ENCODE data around the gene OSMR.

Gene OSMR

GRCh38 chr5:38845526-38846378, at the start of gene OSMR:
OSMR (plus strand) TSS chr5:38846012; CDS start chr5:38869045, 23,033 bp downstream.
- Histone ChIP-seq H3K9me3 (ENCODE audit: low read length) (peaks cover 8% of the 10 kb centered on the region), H3K27me3 (ENCODE audit: insufficient read depth, low read length) (peaks cover 14% of the 10 kb centered on the region), H3K4me3 (ENCODE audit: low read length) (peak within 1 kb of the TSS; percentile 17), H3K4me1 (ENCODE audit: insufficient read depth, low read length) (no peaks in the 10 kb centered on the region), H2AFZ (ENCODE audit: low read depth, low read length) (no peak within 1 kb of the TSS), H3K36me3 (ENCODE audit: insufficient read depth, low read length) (no peaks in the 10 kb centered on the region)

- no peak overlapping the region for H2AFZ ChIP-seq (ENCODE audit: low read depth, low read length)
- no peak overlapping the region for H3K4me3 ChIP-seq (ENCODE audit: low read length)
Measured at GRCh38 chr5:38796742-38797108, 49.1 kb upstream of the OSMR start.

GRCh38 chr5:38797838-38798237, 48.0 kb upstream of the OSMR start:
- Histone ChIP-seq H3K27me3 (ENCODE audit: insufficient read depth, low read length) (no peaks in the 10 kb centered on the region), H3K36me3 (ENCODE audit: insufficient read depth, low read length) (no peaks in the 10 kb centered on the region), H3K4me1 (ENCODE audit: insufficient read depth, low read length) (peaks cover 5% of the 10 kb centered on the region), H3K4me3 (ENCODE audit: low read length) (no peak overlapping the region), H2AFZ (ENCODE audit: low read depth, low read length) (no peak overlapping the region), H3K9me3 (ENCODE audit: low read length) (no peaks in the 10 kb centered on the region)

More at GRCh38 chr5:38796742-38797108, 49.1 kb upstream of the OSMR start:
- Histone ChIP-seq H3K4me1 (ENCODE audit: insufficient read depth, low read length) (peaks cover 5% of the 10 kb centered on the region), H3K36me3 (ENCODE audit: insufficient read depth, low read length) (no peaks in the 10 kb centered on the region), H3K27me3 (ENCODE audit: insufficient read depth, low read length) (no peaks in the 10 kb centered on the region), H3K9me3 (ENCODE audit: low read length) (no peaks in the 10 kb centered on the region)

GRCh38 chr5:38799556-38800377, 46.0 kb upstream of the OSMR start:
- Histone ChIP-seq H3K4me3 (ENCODE audit: low read length) (no peak overlapping the region), H3K9me3 (ENCODE audit: low read length) (no peaks in the 10 kb centered on the region), H3K4me1 (ENCODE audit: insufficient read depth, low read length) (peaks cover 5% of the 10 kb centered on the region), H3K36me3 (ENCODE audit: insufficient read depth, low read length) (no peaks in the 10 kb centered on the region), H2AFZ (ENCODE audit: low read depth, low read length) (no peak overlapping the region), H3K27me3 (ENCODE audit: insufficient read depth, low read length) (no peaks in the 10 kb centered on the region)

- Histone ChIP-seq H3K4me3 (ENCODE audit: low read length) (no peak overlapping the region), H3K36me3 (ENCODE audit: insufficient read depth, low read length) (no peaks in the 10 kb centered on the region), H3K9me3 (ENCODE audit: low read length) (no peaks in the 10 kb centered on the region), H2AFZ (ENCODE audit: low read depth, low read length) (no peak overlapping the region), H3K4me1 (ENCODE audit: insufficient read depth, low read length) (peaks cover 5% of the 10 kb centered on the region), H3K27me3 (ENCODE audit: insufficient read depth, low read length) (no peaks in the 10 kb centered on the region)
Measured at GRCh38 chr5:38800515-38800914, 45.3 kb upstream of the OSMR start.

GRCh38 chr5:38802125-38802524, 43.7 kb upstream of the OSMR start:
- no peaks in the 10 kb centered on the region for H3K36me3 ChIP-seq (ENCODE audit: insufficient read depth, low read length)
- peaks cover 8% of the 10 kb centered on the region for H3K4me1 ChIP-seq (ENCODE audit: insufficient read depth, low read length)
- no peak overlapping the region for H2AFZ ChIP-seq (ENCODE audit: low read depth, low read length)
- no peaks in the 10 kb centered on the region for H3K9me3 ChIP-seq (ENCODE audit: low read length)
- no peaks in the 10 kb centered on the region for H3K27me3 ChIP-seq (ENCODE audit: insufficient read depth, low read length)
- no peak overlapping the region for H3K4me3 ChIP-seq (ENCODE audit: low read length)

GRCh38 chr5:38803246-38803645, 42.6 kb upstream of the OSMR start:
- H3K4me1 ChIP-seq (ENCODE audit: insufficient read depth, low read length) = peaks cover 8% of the 10 kb centered on the region
- no peaks in the 10 kb centered on the region for H3K27me3 ChIP-seq (ENCODE audit: insufficient read depth, low read length)
- H3K36me3 ChIP-seq (ENCODE audit: insufficient read depth, low read length) = no peaks in the 10 kb centered on the region
- no peak overlapping the region for H3K4me3 ChIP-seq (ENCODE audit: low read length)
- H2AFZ ChIP-seq (ENCODE audit: low read depth, low read length) = no peak overlapping the region
- H3K9me3 ChIP-seq (ENCODE audit: low read length) = no peaks in the 10 kb centered on the region

- H3K36me3 ChIP-seq (ENCODE audit: insufficient read depth, low read length) = no peaks in the 10 kb centered on the region
- H3K4me3 ChIP-seq (ENCODE audit: low read length) = no peak overlapping the region
- H2AFZ ChIP-seq (ENCODE audit: low read depth, low read length) = no peak overlapping the region
- H3K27me3 ChIP-seq (ENCODE audit: insufficient read depth, low read length) = no peaks in the 10 kb centered on the region
- no peaks in the 10 kb centered on the region for H3K9me3 ChIP-seq (ENCODE audit: low read length)
- peaks cover 9% of the 10 kb centered on the region for H3K4me1 ChIP-seq (ENCODE audit: insufficient read depth, low read length)
Measured at GRCh38 chr5:38806775-38807258, 39.0 kb upstream of the OSMR start.

GRCh38 chr5:38807570-38808483, 38.0 kb upstream of the OSMR start:
- Histone ChIP-seq H3K27me3 (ENCODE audit: insufficient read depth, low read length) (no peaks in the 10 kb centered on the region), H3K9me3 (ENCODE audit: low read length) (no peaks in the 10 kb centered on the region), H3K36me3 (ENCODE audit: insufficient read depth, low read length) (no peaks in the 10 kb centered on the region), H3K4me3 (ENCODE audit: low read length) (no peak overlapping the region), H2AFZ (ENCODE audit: low read depth, low read length) (no peak overlapping the region), H3K4me1 (ENCODE audit: insufficient read depth, low read length) (peaks cover 9% of the 10 kb centered on the region)

- H3K4me1 ChIP-seq (ENCODE audit: insufficient read depth, low read length) = peaks cover 9% of the 10 kb centered on the region
- no peaks in the 10 kb centered on the region for H3K9me3 ChIP-seq (ENCODE audit: low read length)
- H3K4me3 ChIP-seq (ENCODE audit: low read length) = no peak overlapping the region
- no peaks in the 10 kb centered on the region for H3K27me3 ChIP-seq (ENCODE audit: insufficient read depth, low read length)
- H3K36me3 ChIP-seq (ENCODE audit: insufficient read depth, low read length) = no peaks in the 10 kb centered on the region
- peak overlapping the region; percentile 46 for H2AFZ ChIP-seq (ENCODE audit: low read depth, low read length)
Measured at GRCh38 chr5:38808666-38809343, 37.0 kb upstream of the OSMR start.

GRCh38 chr5:38809388-38810359, 36.1 kb upstream of the OSMR start:
- Histone ChIP-seq H2AFZ (ENCODE audit: low read depth, low read length) (peak overlapping the region; percentile 46), H3K9me3 (ENCODE audit: low read length) (no peaks in the 10 kb centered on the region), H3K27me3 (ENCODE audit: insufficient read depth, low read length) (no peaks in the 10 kb centered on the region), H3K36me3 (ENCODE audit: insufficient read depth, low read length) (no peaks in the 10 kb centered on the region), H3K4me3 (ENCODE audit: low read length) (no peak overlapping the region), H3K4me1 (ENCODE audit: insufficient read depth, low read length) (peaks cover 9% of the 10 kb centered on the region)
